ENCODE results near the gene DHPS. TPM values are rescaled to one million over a fixed set of nuclear protein-coding genes. Genes with fewer than 3 reads are reported as not detected.

DHPS gene
- total RNA-seq, 1 experiment from 2014 or later = 106 TPM

- DNase-seq (ENCODE audit: low read depth) = no peak
Measured at GRCh38 chr19:12675399-12675798, 6.3 kb downstream of the DHPS start.

GRCh38 chr19:12672744-12673143 lies 8.9 kb downstream of the DHPS start:
- DNase-seq (ENCODE audit: low read depth) = no peak

GRCh38 chr19:12670159-12670928 lies 11.3 kb downstream of the DHPS start:
- no peak for DNase-seq (ENCODE audit: low read depth)

- peak; percentile 79 for DNase-seq (ENCODE audit: low read depth)
Measured at GRCh38 chr19:12669270-12670158, 12.2 kb downstream of the DHPS start.

- DNase-seq (ENCODE audit: low read depth) = peak; percentile 51
Measured at GRCh38 chr19:12668932-12669269, 12.8 kb downstream of the DHPS start.

GRCh38 chr19:12668346-12668745 lies 13.3 kb downstream of the DHPS start:
- no peak for DNase-seq (ENCODE audit: low read depth)

- DNase-seq (ENCODE audit: low read depth) = no peak
Measured at GRCh38 chr19:12667731-12668302, 13.9 kb downstream of the DHPS start.

GRCh38 chr19:12666265-12667048 lies 15.2 kb downstream of the DHPS start, which contains the start of the genes MAN2B1 and WDR83:
TSS of gene MAN2B1 (minus strand) at chr19:12666742. CDS start at chr19:12666701, 41 bp downstream.
TSS of gene WDR83 (plus strand) at chr19:12666807. CDS start at chr19:12669791, 2,984 bp downstream.
- DNase-seq (ENCODE audit: low read depth) = peak; percentile 58

- DNase-seq (ENCODE audit: low read depth) = no peak
Measured at GRCh38 chr19:12665671-12666264, 15.9 kb downstream of the DHPS start.

GRCh38 chr19:12665281-12665573 lies 16.5 kb downstream of the DHPS start:
- DNase-seq (ENCODE audit: low read depth) = no peak

GRCh38 chr19:12664406-12665280 lies 17.0 kb downstream of the DHPS start:
- peak; percentile 28 for DNase-seq (ENCODE audit: low read depth)

- no peak for DNase-seq (ENCODE audit: low read depth)
Measured at GRCh38 chr19:12660980-12661379, 20.7 kb downstream of the DHPS start.

- DNase-seq (ENCODE audit: low read depth) = no peak
Measured at GRCh38 chr19:12657966-12658365, 23.7 kb downstream of the DHPS start.

GRCh38 chr19:12656899-12657571 lies 24.6 kb downstream of the DHPS start:
- DNase-seq (ENCODE audit: low read depth) = no peak

GRCh38 chr19:12655546-12655945 lies 26.1 kb downstream of the DHPS start:
- DNase-seq (ENCODE audit: low read depth) = no peak

- no peak for DNase-seq (ENCODE audit: low read depth)
Measured at GRCh38 chr19:12652219-12652618, 29.5 kb downstream of the DHPS start.

- DNase-seq (ENCODE audit: low read depth) = no peak
Measured at GRCh38 chr19:12649941-12650340, 31.7 kb downstream of the DHPS start.

GRCh38 chr19:12648088-12648487 lies 33.6 kb downstream of the DHPS start:
- no peak for DNase-seq (ENCODE audit: low read depth)

GRCh38 chr19:12647490-12648071 lies 34.1 kb downstream of the DHPS start:
- no peak for DNase-seq (ENCODE audit: low read depth)

All from LHCN-M2 (cell line).